NCI-H2196 (cell line): ENCODE results near the gene NDUFAF7.
"Not testable (repeated sequence)": the region's sequence is repeated elsewhere in the genome, so short reads cannot be mapped to it uniquely, and the experiment has no call there.

Experiments
- DNase-seq: peaks from one replicate; lab custom pipeline; 2025; ENCODE audit not compliant: unreplicated experiment; lab: John Stamatoyannopoulos, UW

The NDUFAF7 gene, protein sequence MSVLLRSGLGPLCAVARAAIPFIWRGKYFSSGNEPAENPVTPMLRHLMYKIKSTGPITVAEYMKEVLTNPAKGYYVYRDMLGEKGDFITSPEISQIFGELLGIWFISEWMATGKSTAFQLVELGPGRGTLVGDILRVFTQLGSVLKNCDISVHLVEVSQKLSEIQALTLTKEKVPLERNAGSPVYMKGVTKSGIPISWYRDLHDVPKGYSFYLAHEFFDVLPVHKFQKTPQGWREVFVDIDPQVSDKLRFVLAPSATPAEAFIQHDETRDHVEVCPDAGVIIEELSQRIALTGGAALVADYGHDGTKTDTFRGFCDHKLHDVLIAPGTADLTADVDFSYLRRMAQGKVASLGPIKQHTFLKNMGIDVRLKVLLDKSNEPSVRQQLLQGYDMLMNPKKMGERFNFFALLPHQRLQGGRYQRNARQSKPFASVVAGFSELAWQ

GRCh38 chr2:37231241-37232130 is at the start of gene NDUFAF7, which contains the start of gene CEBPZ:
NDUFAF7 (plus strand) TSS chr2:37231658; CDS start chr2:37231706, 48 bp downstream.
CEBPZ (minus strand) TSS chr2:37231596; CDS start chr2:37231567, 29 bp downstream.
- DNase-seq, result peak; percentile 91

GRCh38 chr2:37181726-37182684 is 49.5 kb upstream of the NDUFAF7 start:
- DNase-seq, result no peak

- no peak for DNase-seq
Observed at GRCh38 chr2:37188570-37188969, 42.9 kb upstream of the NDUFAF7 start, which contains the start of gene SULT6B1. SULT6B1 (minus strand) TSS chr2:37188670; CDS start chr2:37188640, 30 bp downstream.

DNA sequence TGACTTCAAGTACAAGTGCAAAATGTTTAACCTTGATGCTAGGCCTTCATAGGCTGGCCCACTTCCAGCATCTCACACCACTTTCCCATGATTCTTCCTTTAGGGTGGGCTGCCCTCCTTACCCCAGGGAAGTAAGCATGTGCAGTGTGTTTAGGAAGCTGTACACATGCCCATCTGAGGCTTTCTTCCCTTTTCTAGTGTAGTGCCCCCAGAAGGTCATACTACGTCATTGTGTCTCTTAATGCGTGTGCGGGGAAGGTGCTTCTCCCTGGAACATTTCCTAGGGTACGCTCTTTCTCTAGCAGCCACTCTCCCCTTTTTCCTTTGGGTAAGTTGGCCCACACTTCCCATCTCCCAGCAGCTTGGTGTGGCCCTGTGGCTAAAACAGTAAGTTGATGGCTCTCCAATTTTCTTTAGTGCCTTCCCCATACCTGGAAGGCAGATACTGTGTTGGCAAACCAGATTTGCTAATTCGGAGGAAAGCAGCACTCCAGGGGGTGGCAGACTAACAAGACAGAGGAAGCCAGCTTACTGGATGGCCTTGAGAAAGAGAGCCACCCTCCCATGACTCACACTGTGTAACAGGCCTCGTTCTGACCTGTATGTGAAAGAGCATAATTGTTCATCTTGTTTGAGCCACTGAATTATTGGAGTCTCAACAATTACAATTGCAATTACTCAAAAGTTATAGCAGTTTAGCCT is 41.9 kb upstream of the NDUFAF7 start:
- DNase-seq, result peak; percentile 4

DNA sequence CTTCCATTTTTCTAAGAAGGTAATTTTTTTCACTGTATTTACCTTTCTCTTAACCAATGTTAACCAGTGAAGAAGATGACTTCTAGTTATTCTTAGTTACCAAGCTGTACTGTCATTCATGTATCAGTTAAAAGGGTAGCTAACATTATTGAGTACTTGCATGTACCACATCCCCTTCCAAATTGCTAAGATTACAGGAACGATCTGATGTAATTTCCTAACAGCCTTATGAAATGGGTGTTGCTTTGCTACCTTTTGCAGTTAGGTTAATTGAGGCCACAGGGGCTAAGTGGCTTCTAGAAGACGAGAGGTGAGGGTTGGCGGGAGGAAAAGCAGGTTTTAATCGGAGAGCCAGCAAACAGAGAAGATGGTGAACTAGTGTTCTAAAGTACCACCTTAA is 41.2 kb upstream of the NDUFAF7 start:
- no peak for DNase-seq

DNA sequence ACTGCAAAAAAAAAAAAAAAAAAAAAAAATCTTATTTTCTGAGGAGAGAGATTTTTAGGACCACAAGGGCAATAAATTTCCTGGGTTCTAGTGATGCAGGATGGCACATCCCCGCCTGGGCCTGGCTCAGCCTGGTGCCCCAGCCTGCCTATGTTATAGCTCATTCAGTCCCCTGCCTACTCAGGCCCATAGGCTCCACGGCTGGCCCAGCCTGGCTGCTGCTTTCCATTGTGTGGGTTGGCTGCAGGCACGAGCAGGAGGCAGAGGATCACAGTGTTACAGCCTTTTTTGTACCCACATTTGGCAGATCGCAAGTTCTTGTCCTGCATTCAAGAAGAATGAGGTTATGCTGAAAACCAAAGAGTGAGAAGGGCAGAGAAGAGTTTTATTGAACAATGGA is 40.2 kb upstream of the NDUFAF7 start:
- DNase-seq, result no peak

GRCh38 chr2:37191747-37192146 is 39.7 kb upstream of the NDUFAF7 start:
- DNase-seq, result no peak

GRCh38 chr2:37192551-37192950 is 38.9 kb upstream of the NDUFAF7 start:
- no peak for DNase-seq

DNA sequence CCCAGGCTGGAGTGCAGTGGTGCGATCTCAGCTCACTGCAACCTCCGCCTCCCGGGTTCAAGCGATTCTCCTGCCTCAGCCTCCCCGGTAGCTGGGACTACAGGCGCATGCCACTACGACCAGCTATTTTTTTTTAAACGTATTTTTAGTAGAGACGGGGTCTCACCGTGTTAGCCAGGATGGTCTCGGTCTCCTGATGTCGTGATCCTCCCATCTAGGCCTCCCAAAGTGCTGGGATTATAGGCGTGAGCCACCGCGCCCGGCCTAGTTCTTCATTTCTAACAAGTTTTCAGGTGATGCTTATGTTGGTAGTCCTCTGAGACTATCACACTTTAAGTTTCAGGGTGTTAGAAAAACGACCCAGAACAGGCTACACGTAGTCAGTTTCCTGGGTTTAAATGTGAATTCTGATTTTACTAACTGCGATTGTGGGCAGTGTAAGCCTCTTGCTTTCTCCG is 35.6 kb upstream of the NDUFAF7 start:
- not testable (repeated sequence) for DNase-seq

- DNase-seq, result peak; percentile 81
Observed at GRCh38 chr2:37196320-37197195, 34.9 kb upstream of the NDUFAF7 start, which contains the start of gene CEBPZOS. CEBPZOS (plus strand) TSS chr2:37196496; CDS start chr2:37199705, 3,209 bp downstream.

GRCh38 chr2:37198681-37199065 is 32.8 kb upstream of the NDUFAF7 start:
- no peak for DNase-seq

DNA sequence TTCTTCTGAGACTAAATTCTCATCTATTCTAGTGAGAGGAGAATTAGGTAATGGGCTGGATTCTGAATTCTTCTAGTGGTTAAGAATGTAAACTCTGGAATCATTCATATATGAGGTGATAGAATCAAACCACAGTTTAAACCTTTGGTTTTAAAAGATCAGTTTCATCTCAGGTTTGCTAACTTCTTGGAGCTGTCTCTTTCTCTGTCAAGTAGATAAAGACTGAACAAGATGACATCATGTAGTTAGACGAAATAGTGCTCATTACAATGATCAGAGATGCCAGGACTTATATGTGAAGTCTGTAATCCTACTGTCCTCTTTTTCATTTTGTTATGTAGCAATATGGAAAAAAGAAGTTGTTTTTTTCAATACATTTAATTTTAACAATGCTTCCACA is 30.2 kb upstream of the NDUFAF7 start:
- DNase-seq, result no peak

- no peak for DNase-seq
Observed at GRCh38 chr2:37201766-37202165, 29.7 kb upstream of the NDUFAF7 start.

- DNase-seq, result no peak
Observed at GRCh38 chr2:37203708-37204107, 27.8 kb upstream of the NDUFAF7 start.

GRCh38 chr2:37205071-37205661 is 26.3 kb upstream of the NDUFAF7 start:
- not testable (repeated sequence) for DNase-seq

- no peak for DNase-seq
Observed at GRCh38 chr2:37205689-37206341, 25.6 kb upstream of the NDUFAF7 start.

DNA sequence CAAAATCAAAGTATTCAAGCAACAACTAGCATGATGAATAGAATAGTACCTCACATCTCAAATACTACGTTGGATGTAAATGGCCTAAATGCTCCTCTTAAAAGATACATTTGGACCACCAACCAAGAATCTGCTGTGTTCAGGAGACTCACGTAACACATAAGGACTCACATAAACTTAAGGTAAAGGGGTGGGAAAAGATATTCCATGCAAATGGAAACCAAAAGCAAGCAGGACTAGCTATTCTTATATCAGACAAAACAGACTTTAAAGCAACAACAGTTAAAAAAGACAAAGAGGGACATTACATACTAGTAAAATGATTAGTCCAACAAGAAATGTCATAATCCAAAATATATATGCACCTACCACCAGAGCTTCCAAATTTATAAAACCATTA is 24.7 kb upstream of the NDUFAF7 start:
- not testable (repeated sequence) for DNase-seq

DNA sequence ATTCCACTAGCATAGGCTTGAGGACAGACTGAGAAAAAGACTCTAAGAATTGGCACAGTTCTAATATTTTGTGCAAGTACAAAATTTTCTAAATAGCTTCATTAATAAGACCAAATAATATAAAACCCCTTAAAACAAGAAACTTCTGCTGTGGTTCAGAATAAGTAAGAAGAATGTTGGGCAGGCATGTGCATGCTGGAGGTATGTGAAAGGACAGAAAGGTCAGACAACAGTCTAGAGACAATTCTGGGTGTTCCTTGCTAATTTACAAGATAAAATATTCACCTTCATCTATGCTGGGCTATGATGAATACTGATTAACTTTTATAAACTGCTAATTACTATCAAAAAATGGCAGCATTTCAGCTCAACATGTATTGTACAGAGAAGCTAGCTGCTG is 20.2 kb upstream of the NDUFAF7 start:
- no peak for DNase-seq
